SJSA1 (cell line): Measurements from ENCODE around the gene STAT5A. TPM values are rescaled to one million over a fixed set of nuclear protein-coding genes. Genes with fewer than 3 reads are reported as not detected.
"Not testable (repeated sequence)": the region's sequence is repeated elsewhere in the genome, so short reads cannot be mapped to it uniquely, and the experiment has no call there.

Source experiments
- DNase-seq, 2 experiments: peaks; one replicate each; pipeline ENCODE4 v3.0.0-alpha.2; 2015 to 2020; ENCODE audit warnings: low spot score in 2 of 2, low read depth in 1 of 2
- H3K27ac ChIP-seq: fragments of 250-450 bp; sonication (Bioruptor Pico); 2 replicates; pipeline ENCODE4 v1.5.1; 2020; ENCODE audit warnings: mild to moderate bottlenecking, moderate library complexity
- H3K27me3 ChIP-seq: fragments of 250-450 bp; sonication (Bioruptor Pico); replicated peaks from 2 replicates; pipeline ENCODE4 v1.5.1; 2020; ENCODE audit warnings: mild to moderate bottlenecking, moderate library complexity
- H3K36me3 ChIP-seq: fragments of 250-450 bp; sonication (Bioruptor Pico); 2 replicates; pipeline ENCODE4 v1.5.1; 2020; ENCODE audit warnings: mild to moderate bottlenecking
- H3K4me1 ChIP-seq: fragments of 250-450 bp; sonication (Bioruptor Pico); replicated peaks from 2 replicates; pipeline ENCODE4 v1.6.1; 2021; ENCODE audit warnings: mild to moderate bottlenecking
- H3K4me3 ChIP-seq: fragments of 250-450 bp; sonication (Bioruptor Pico); 2 replicates; pipeline ENCODE4 v1.5.1; 2020; ENCODE audit warnings: mild to moderate bottlenecking
- H3K9me3 ChIP-seq: fragments of 250-450 bp; sonication (Bioruptor Pico); replicated peaks from 2 replicates; pipeline ENCODE4 v1.5.1; 2020; ENCODE audit warnings: mild to moderate bottlenecking
- total RNA-seq: library from RNA; depleted of rRNA; stranded (reverse); fragments of >200 nt; shearing (Covaris generic); gene quantifications from 2 replicates; pipeline ENCODE4 v1.2.3, GENCODE V29; 2014

STAT5A gene
- total RNA-seq, 1 experiment from 2014 or later: 4.6 TPM

GRCh38 chr17:42299361-42299760, 11.1 kb downstream of the STAT5A start:
- DNase-seq: not testable (repeated sequence)

GRCh38 chr17:42299913-42300312, 11.6 kb downstream of the STAT5A start:
- not testable (repeated sequence) for H3K4me1 ChIP-seq, H3K27me3 ChIP-seq, DNase-seq, H3K9me3 ChIP-seq, H3K4me3 ChIP-seq, H3K27ac ChIP-seq, H3K36me3 ChIP-seq

More at GRCh38 chr17:42299361-42299760, 11.1 kb downstream of the STAT5A start:
- not testable (repeated sequence) for H3K9me3 ChIP-seq, H3K4me1 ChIP-seq, H3K27me3 ChIP-seq, H3K27ac ChIP-seq, H3K4me3 ChIP-seq, H3K36me3 ChIP-seq

- H3K27ac ChIP-seq: no peak overlapping the region
- DNase-seq: no peak
- H3K4me1 ChIP-seq: no peaks in the 10 kb centered on the region
- H3K27me3 ChIP-seq: no peaks in the 10 kb centered on the region
- H3K4me3 ChIP-seq: no peak overlapping the region
- H3K9me3 ChIP-seq: no peaks in the 10 kb centered on the region
- no peaks in the 10 kb centered on the region for H3K36me3 ChIP-seq
Measured at GRCh38 chr17:42301022-42301421, 12.7 kb downstream of the STAT5A start.

GRCh38 chr17:42303694-42304093, 15.4 kb downstream of the STAT5A start:
- H3K9me3 ChIP-seq: no peaks in the 10 kb centered on the region
- no peaks in the 10 kb centered on the region for H3K36me3 ChIP-seq
- H3K27me3 ChIP-seq: no peaks in the 10 kb centered on the region
- no peak overlapping the region for H3K4me3 ChIP-seq
- H3K27ac ChIP-seq: no peak overlapping the region
- H3K4me1 ChIP-seq: no peaks in the 10 kb centered on the region
- no peak for DNase-seq

- no peak for DNase-seq
- Histone ChIP-seq H3K27me3 (no peaks in the 10 kb centered on the region), H3K4me1 (no peaks in the 10 kb centered on the region), H3K27ac (no peak overlapping the region), H3K4me3 (no peak overlapping the region), H3K9me3 (no peaks in the 10 kb centered on the region), H3K36me3 (no peaks in the 10 kb centered on the region)
Measured at GRCh38 chr17:42304187-42305030, 16.1 kb downstream of the STAT5A start.

- H3K4me3 ChIP-seq, H3K36me3 ChIP-seq, H3K9me3 ChIP-seq, H3K27me3 ChIP-seq, H3K4me1 ChIP-seq, H3K27ac ChIP-seq, DNase-seq: not testable (repeated sequence)
Measured at GRCh38 chr17:42305031-42305330, 16.7 kb downstream of the STAT5A start.

- Histone ChIP-seq H3K9me3 (no peaks in the 10 kb centered on the region), H3K27ac (no peak overlapping the region), H3K4me1 (no peaks in the 10 kb centered on the region), H3K36me3 (no peaks in the 10 kb centered on the region), H3K4me3 (no peak overlapping the region), H3K27me3 (no peaks in the 10 kb centered on the region)
- no peak for DNase-seq
Measured at GRCh38 chr17:42305543-42306384, 17.5 kb downstream of the STAT5A start.

- no peaks in the 10 kb centered on the region for H3K4me1 ChIP-seq
- no peak for DNase-seq
- no peaks in the 10 kb centered on the region for H3K9me3 ChIP-seq
- no peak overlapping the region for H3K27ac ChIP-seq
- H3K36me3 ChIP-seq: 0 out of 2 replicates have a peak, but pooled peaks cover under 1% of the 10 kb centered on the region
- no peak overlapping the region for H3K4me3 ChIP-seq
- no peaks in the 10 kb centered on the region for H3K27me3 ChIP-seq
Measured at GRCh38 chr17:42306385-42306667, 18.0 kb downstream of the STAT5A start.

- Histone ChIP-seq H3K4me1 (no peaks in the 10 kb centered on the region), H3K27ac (no peak overlapping the region), H3K27me3 (no peaks in the 10 kb centered on the region), H3K36me3 (0 out of 2 replicates have a peak, but pooled peaks cover 7% of the 10 kb centered on the region), H3K4me3 (no peak overlapping the region), H3K9me3 (no peaks in the 10 kb centered on the region)
- DNase-seq: no peak
Measured at GRCh38 chr17:42307362-42307927, 19.1 kb downstream of the STAT5A start.

- Histone ChIP-seq H3K27ac (no peak overlapping the region), H3K27me3 (no peaks in the 10 kb centered on the region), H3K4me3 (no peak overlapping the region), H3K4me1 (no peaks in the 10 kb centered on the region), H3K36me3 (peaks cover 7% of the 10 kb centered on the region; the same call in 1 of the 2 replicates), H3K9me3 (no peaks in the 10 kb centered on the region)
- DNase-seq: no peak
Measured at GRCh38 chr17:42308446-42308845, 20.1 kb downstream of the STAT5A start.

- Histone ChIP-seq H3K36me3 (peaks cover 14% of the 10 kb centered on the region), H3K27me3 (no peaks in the 10 kb centered on the region), H3K9me3 (no peaks in the 10 kb centered on the region), H3K4me1 (no peaks in the 10 kb centered on the region), H3K27ac (no peak overlapping the region), H3K4me3 (no peak overlapping the region)
- no peak for DNase-seq
Measured at GRCh38 chr17:42309142-42309541, 20.8 kb downstream of the STAT5A start.

GRCh38 chr17:42309986-42310786, 21.9 kb downstream of the STAT5A start:
- no peaks in the 10 kb centered on the region for H3K27me3 ChIP-seq

GRCh38 chr17:42310787-42311215, 22.5 kb downstream of the STAT5A start:
- Histone ChIP-seq H3K36me3 (peaks cover 25% of the 10 kb centered on the region), H3K9me3 (no peaks in the 10 kb centered on the region), H3K27ac (no peak overlapping the region), H3K4me3 (no peak overlapping the region), H3K4me1 (no peaks in the 10 kb centered on the region), H3K27me3 (no peaks in the 10 kb centered on the region)
- no peak for DNase-seq

More at GRCh38 chr17:42309986-42310786, 21.9 kb downstream of the STAT5A start:
- Histone ChIP-seq H3K9me3 (no peaks in the 10 kb centered on the region), H3K27ac (no peak overlapping the region), H3K4me1 (no peaks in the 10 kb centered on the region), H3K4me3 (no peak overlapping the region), H3K36me3 (peaks cover 19% of the 10 kb centered on the region)
- DNase-seq: no peak
